Adrenal gland (tissue), 12 donors: ENCODE results near the gene RIMBP2. TPM values are rescaled to one million over a fixed set of nuclear protein-coding genes. Genes with fewer than 3 reads are reported as not detected.

Source experiments
- DNase-seq, 7 donors: peaks; one replicate each; pipeline ENCODE4 v3.0.0-alpha.2; 2019 to 2020
- H3K27ac ChIP-seq, 5 donors: fragments of 200-600 bp; sonication (generic) in 4 of 5; 1 replicate in 3 of 5; 2 replicates in 2 of 5; pipeline versions ENCODE4 v1.5.1 to v1.8.0; 2016 to 2020; ENCODE audit warnings: mild to moderate bottlenecking in 1 of 5
- H3K27me3 ChIP-seq: fragments of 200-600 bp; 2 replicates; pipeline ENCODE4 v1.8.0; 2021
- H3K36me3 ChIP-seq, 2 donors: fragments of 200-600 bp; replicated peaks in 1 of 2; 1 replicate in 1 of 2; 2 replicates in 1 of 2; pipeline versions ENCODE4 v1.5.1 to v1.8.0; 2018 to 2022
- H3K4me1 ChIP-seq, 2 donors: fragments of 200-600 bp; replicated peaks in 1 of 2; 1 replicate in 1 of 2; 2 replicates in 1 of 2; pipeline versions ENCODE4 v1.5.1 to v1.8.0; 2018 to 2021
- H3K4me3 ChIP-seq, 4 donors: fragments of 200-600 bp; sonication (generic) in 3 of 4; one replicate each; pipeline ENCODE4 v1.5.1; 2016 to 2018
- H3K9me3 ChIP-seq, 3 donors: fragments of 200-600 bp; sonication (generic) in 1 of 3; replicated peaks in 1 of 3; 1 replicate in 2 of 3; 2 replicates in 1 of 3; pipeline versions ENCODE4 v1.5.1 to v1.8.0; 2016 to 2021
- CTCF ChIP-seq, 6 experiments: fragments of 450-650 bp in 4 of 6; fragments of 200-600 bp in 2 of 6; sonication (generic) in 1 of 6; IDR thresholded peaks; 1 replicate in 5 of 6; 2 replicates in 1 of 6; pipeline versions ENCODE4 v1.5.1 to v1.8.0; 2016 to 2021; ENCODE audit warnings: antibody characterized with exemption in 6 of 6, mild to moderate bottlenecking in 2 of 6, moderate library complexity in 1 of 6
- POLR2A ChIP-seq, 2 donors: fragments of 450-650 bp; IDR thresholded peaks; one replicate each; pipeline ENCODE4 v1.6.1; 2017; ENCODE audit warnings: antibody characterized with exemption in 2 of 2, mild to moderate bottlenecking in 2 of 2, moderate library complexity in 1 of 2
- WGBS, 4 donors: extraction: QIAGEN DNeasy Blood & Tissue Kit in 2 of 4; methylation state at CpG; one replicate each; pipeline versions ENCODE4 v1.1.5 to v1.1.7; 2013 to 2017; 5-methylcytosine and 5-hydroxymethylcytosine counted together
- intact Hi-C, 2 donors: fragments of 100-400 bp; cut with DNase I; formaldehyde crosslinking; loops; one replicate each; pipeline versions ENCODE4 v1.14.1 to v1.15.0; 2022 to 2023
- polyA plus RNA-seq, 3 donors: library from polyadenylated mRNA; stranded (reverse); fragments of 200-250 nt in 2 of 3; fragments of 350-450 nt in 1 of 3; fragmentation: Illumina TruSeq in 1 of 3; extraction: RNeasy Lipid Tissue Mini Kit (QIAGEN cat#74804) in 1 of 3; gene quantifications; one replicate each; pipeline ENCODE4 v1.2.3, GENCODE V29; 2013 to 2014
- total RNA-seq, 9 donors: library from RNA; depleted of rRNA in 4 of 9; stranded (reverse); fragments of >200 nt in 4 of 9; fragments of 120-200 nt in 1 of 9; fragmentation: NEBNext Ultra II Directional in 1 of 9; extraction: Animal tissue kit (Norgen Biotek cat#: 25700) in 1 of 9; gene quantifications; one replicate each; pipeline versions ENCODE4 v1.1.0 to v1.2.4, GENCODE V29; 2013 to 2023
- donor health status: healthy with polysubstance abuse.
- donor health status: Bipolar disorder and iron deficiency.
- donor health status: DM: yes; HTN: yes; CAD: no.
- donor health status: DM: no; HTN: no; CAD: no.
- donor health status: DM: no; HTN: no; CAD: no.
- donor health status: DM: yes; HTN: yes; CAD: no.

RIMBP2 gene
- total and polyA plus RNA-seq, 12 donors: 0.18 to 23.9 (median 6.3) TPM; not detected in 2

GRCh38 chr12:130482448-130482847 lies 233.7 kb downstream of the RIMBP2 start:
- intact Hi-C loops: no loop called here
- H3K4me1 ChIP-seq: no peaks in the 10 kb centered on the region
- no peaks in the 10 kb centered on the region for H3K27me3 ChIP-seq
- WGBS, 4 donors: 53 to 61% (median 57%) methylated on average over 3 of the region's 3 CpGs
- no peak for DNase-seq
- H3K36me3 ChIP-seq: no peaks in the 10 kb centered on the region
- TF ChIP-seq CTCF (IDR thresholded peaks at IDR 0.05) (no peak), POLR2A (IDR thresholded peaks at IDR 0.05) (no peak)
- H3K9me3 ChIP-seq: no peaks in the 10 kb centered on the region
- no peak overlapping the region for H3K4me3 ChIP-seq
- no peak overlapping the region for H3K27ac ChIP-seq

GRCh38 chr12:130481392-130481879 lies 234.7 kb downstream of the RIMBP2 start:
- TF ChIP-seq CTCF (IDR thresholded peaks at IDR 0.05): no peak
- TF ChIP-seq POLR2A (IDR thresholded peaks at IDR 0.05): no peak
- no peaks in the 10 kb centered on the region for H3K4me1 ChIP-seq
- no peaks in the 10 kb centered on the region for H3K27me3 ChIP-seq
- H3K36me3 ChIP-seq: no peaks in the 10 kb centered on the region
- no peak for DNase-seq
- H3K27ac ChIP-seq: no peak overlapping the region
- intact Hi-C loops: no loop called here
- H3K9me3 ChIP-seq: no peaks in the 10 kb centered on the region
- H3K4me3 ChIP-seq: no peak overlapping the region
- WGBS, 4 donors: 69 to 78% (median 72%) methylated on average over 11 to 17 of the region's 17 CpGs

- no peak for TF ChIP-seq POLR2A (IDR thresholded peaks at IDR 0.05)
- TF ChIP-seq CTCF (IDR thresholded peaks at IDR 0.05): no peak
- Histone ChIP-seq H3K36me3 (no peaks in the 10 kb centered on the region), H3K4me3 (no peak overlapping the region), H3K4me1 (no peaks in the 10 kb centered on the region), H3K9me3 (no peaks in the 10 kb centered on the region), H3K27me3 (no peaks in the 10 kb centered on the region), H3K27ac (no peak overlapping the region)
- DNase-seq: no peak
- intact Hi-C loops: no loop called here
- WGBS, 4 donors: 64 to 88% (median 72%) methylated on average over 5 to 14 of the region's 14 CpGs
Measured at GRCh38 chr12:130480887-130481286, 235.2 kb downstream of the RIMBP2 start.

GRCh38 chr12:130480231-130480630 lies 235.9 kb downstream of the RIMBP2 start:
- Histone ChIP-seq H3K9me3 (no peaks in the 10 kb centered on the region), H3K36me3 (no peaks in the 10 kb centered on the region), H3K27me3 (no peaks in the 10 kb centered on the region), H3K4me1 (no peaks in the 10 kb centered on the region), H3K4me3 (no peak overlapping the region), H3K27ac (no peak overlapping the region)
- DNase-seq: no peak
- no peak for TF ChIP-seq CTCF (IDR thresholded peaks at IDR 0.05)
- no peak for TF ChIP-seq POLR2A (IDR thresholded peaks at IDR 0.05)
- intact Hi-C loops: no loop called here
- 80 to 90% (median 83%) methylated on average over 9 of the region's 9 CpGs for WGBS, 4 donors
